HepG2 (cell line): ENCODE data around the gene SYT17. TPM values are rescaled to one million over a fixed set of nuclear protein-coding genes. Genes with fewer than 3 reads are reported as not detected.
A peak's percentile ranks its signal among the peaks of the same experiment; 100 is the strongest.

Experiments
- ATAC-seq: fragments of 200-7000 bp; cut with Tn5 transposase; 3 replicates; pipeline ENCODE4 v1.9.1; 2020; ENCODE audit warnings: mild to moderate bottlenecking, moderate library complexity
- BruUV-seq: library from RNA; stranded (reverse); fragments of 400-500 nt; replicated peaks from 2 replicates; lab custom pipeline; 2021; lab: Mats Ljungman, UMichigan
- CTCF ChIA-PET: fragments of 300-600 bp; formaldehyde crosslinking; extraction: SDS; loops from one replicate; lab custom pipeline; 2021; ENCODE audit warnings: low total read pairs, inconsistent platforms, low intra/inter-chr PET ratio; lab: Yijun Ruan, JAX
- POLR2A ChIA-PET: fragments of 350-600 bp; sonication (Branson Sonifier 250); formaldehyde crosslinking; loops from one replicate; lab custom pipeline; 2020; ENCODE audit warnings: antibody characterized with exemption, inconsistent platforms; lab: Yijun Ruan, JAX
- DNase-seq: peaks from one replicate; pipeline ENCODE4 v3.0.0-alpha.2; 2015; ENCODE audit warnings: low spot score
- FAIRE-seq: peaks from 3 replicates; lab custom pipeline; 2011; peaks lifted over from hg19 to GRCh38; lab: Jason Lieb, UNC
- H2AFZ ChIP-seq: one replicate; pipeline ENCODE4 v1.6.1; 2011; ENCODE audit warnings: low read length, inconsistent platforms
- H3K27ac ChIP-seq: fragments of 300-600 bp; 3 replicates; pipeline ENCODE4 v1.8.0; 2011; ENCODE audit warnings: mixed run types, mild to moderate bottlenecking, mixed read lengths, low read length, inconsistent platforms; ENCODE audit not compliant: insufficient read depth; ENCODE audit errors: extremely low read length
- H3K27me3 ChIP-seq, 2 experiments: fragments of 200-600 bp in 1 of 2; 2 replicates in 1 of 2; 3 replicates in 1 of 2; pipeline versions ENCODE4 v1.6.0 to v1.8.0; 2011; ENCODE audit warnings: low read length in 2 of 2, mild to moderate bottlenecking in 2 of 2, moderate library complexity in 2 of 2, inconsistent platforms in 1 of 2; ENCODE audit not compliant: insufficient read depth in 2 of 2, control insufficient read depth in 1 of 2
- H3K36me3 ChIP-seq, 2 experiments: fragments of 200-600 bp in 1 of 2; replicated peaks in 1 of 2; 2 replicates in 1 of 2; 3 replicates in 1 of 2; pipeline versions ENCODE4 v1.5.1 to v1.8.0; 2011; ENCODE audit warnings: low read length in 2 of 2, inconsistent platforms in 1 of 2; ENCODE audit not compliant: insufficient read depth in 2 of 2, control insufficient read depth in 1 of 2
- H3K4me1 ChIP-seq: 2 replicates; pipeline ENCODE4 v1.5.1; 2012; ENCODE audit warnings: low read length, inconsistent platforms; ENCODE audit not compliant: insufficient read depth
- H3K4me2 ChIP-seq: 2 replicates; pipeline ENCODE4 v1.6.0; 2011; ENCODE audit warnings: low read depth, low read length, inconsistent platforms
- H3K4me3 ChIP-seq, 3 experiments: fragments of 200-600 bp in 1 of 3; sonication (generic), shearing (Covaris generic) in 1 of 3; replicated peaks in 1 of 3; 2 replicates each; pipeline ENCODE4 v1.5.1; 2011 to 2016; ENCODE audit warnings: low read length in 3 of 3, inconsistent platforms in 2 of 3, low read depth in 2 of 3, mild to moderate bottlenecking in 2 of 3, control low read depth in 1 of 3, mixed read lengths in 1 of 3; ENCODE audit not compliant: insufficient read depth in 1 of 3
- H3K79me2 ChIP-seq: one replicate; pipeline ENCODE4 v1.6.1; 2011; ENCODE audit warnings: low read length, inconsistent platforms; ENCODE audit not compliant: insufficient read depth
- H3K9ac ChIP-seq: 2 replicates; pipeline ENCODE4 v1.6.0; 2011; ENCODE audit warnings: mild to moderate bottlenecking, low read depth, low read length, inconsistent platforms; ENCODE audit not compliant: insufficient read depth
- H3K9me3 ChIP-seq: 2 replicates; pipeline ENCODE4 v1.5.1; 2012; ENCODE audit warnings: mild to moderate bottlenecking, low read length
- H4K20me1 ChIP-seq: 2 replicates; pipeline ENCODE4 v1.6.0; 2011; ENCODE audit warnings: inconsistent platforms, mild to moderate bottlenecking, low read length, moderate library complexity; ENCODE audit not compliant: insufficient read depth
- BCL3 ChIP-seq: sonication (generic); formaldehyde crosslinking; IDR thresholded peaks from 2 replicates; pipeline ENCODE4 v1.5.1; 2020; ENCODE audit warnings: mild to moderate bottlenecking, missing genetic modification reagents, moderate library complexity
- POLR2AphosphoS2 ChIP-seq: IDR thresholded peaks from 2 replicates; pipeline ENCODE4 v1.6.1; 2011; ENCODE audit warnings: low read depth, low read length, improper control_type of control experiment
- RXRB ChIP-seq: IDR thresholded peaks from 2 replicates; pipeline ENCODE4 v1.6.1; 2016; ENCODE audit warnings: borderline replicate concordance, missing genetic modification reagents, missing compliant biosample characterization
- SMARCE1 ChIP-seq: fragments of 450-650 bp; IDR thresholded peaks from 2 replicates; pipeline ENCODE4 v1.6.1; 2017; ENCODE audit warnings: borderline replicate concordance
- SOX5 ChIP-seq: IDR thresholded peaks from 2 replicates; pipeline ENCODE4 v1.6.1; 2016; ENCODE audit warnings: borderline replicate concordance
- STAT5B ChIP-seq: sonication (generic); formaldehyde crosslinking; IDR thresholded peaks from 2 replicates; pipeline ENCODE4 v1.4.0; 2020; ENCODE audit warnings: missing genetic modification reagents
- ZBTB46 ChIP-seq: sonication (generic); formaldehyde crosslinking; IDR thresholded peaks from 2 replicates; pipeline ENCODE4 v1.4.0; 2020; ENCODE audit warnings: mild to moderate bottlenecking, missing genetic modification reagents, borderline replicate concordance
- ZNF263 ChIP-seq: sonication (generic); formaldehyde crosslinking; IDR thresholded peaks from 2 replicates; pipeline ENCODE4 v1.4.0; 2020; ENCODE audit warnings: missing genetic modification reagents
- ZNF362 ChIP-seq: sonication (generic); formaldehyde crosslinking; IDR thresholded peaks from 2 replicates; pipeline ENCODE4 v1.4.0; 2020; ENCODE audit warnings: missing genetic modification reagents, mild to moderate bottlenecking, borderline replicate concordance
- ZNF430 ChIP-seq: sonication (generic); formaldehyde crosslinking; IDR thresholded peaks from 2 replicates; pipeline ENCODE4 v1.9.0; 2021; ENCODE audit warnings: mild to moderate bottlenecking, missing genetic modification reagents
- ZNF644 ChIP-seq: IDR thresholded peaks from 2 replicates; pipeline ENCODE4 v1.6.1; 2016; ENCODE audit warnings: low read depth
- ZNF672 ChIP-seq: sonication (generic); formaldehyde crosslinking; IDR thresholded peaks from 2 replicates; pipeline ENCODE4 v1.8.1; 2022; ENCODE audit warnings: missing genetic modification reagents
- ZNF674 ChIP-seq: sonication (generic); formaldehyde crosslinking; IDR thresholded peaks from 2 replicates; pipeline ENCODE4 v1.5.0; 2020; ENCODE audit warnings: low read depth, mild to moderate bottlenecking, missing genetic modification reagents
- ZNF770 ChIP-seq: sonication (generic); formaldehyde crosslinking; IDR thresholded peaks from 2 replicates; pipeline ENCODE4 v1.5.0; 2020; ENCODE audit warnings: mild to moderate bottlenecking, missing genetic modification reagents
- WGBS: methylation state at CpG from one replicate; pipeline ENCODE4 v1.1.6; 2017; ENCODE audit warnings: low lambda C conversion rate; 5-methylcytosine and 5-hydroxymethylcytosine counted together
- in situ Hi-C: cut with HindIII; loops from 2 replicates; pipeline ENCODE4 v1.10.0; 2017; ENCODE audit warnings: low pct_unique_long_range_greater_than_20kb; ENCODE audit not compliant: extremely low pct_ligation_motif_present
- intact Hi-C: fragments of 100-400 bp; cut with micrococcal nuclease; formaldehyde crosslinking; loops from one replicate; pipeline ENCODE4 v1.10.0; 2022; ENCODE audit not compliant: unreplicated experiment
- polyA plus RNA-seq, 8 experiments: library from polyadenylated mRNA; depleted of rRNA in 3 of 8; stranded (reverse) in 7 of 8; unstranded in 1 of 8; fragments of >200 nt; fragmentation: Illumina TruSeq in 4 of 8; extraction: Trizol in 4 of 8; gene quantifications; 2 replicates each; pipeline versions ENCODE4 v1.2.1 to v1.2.3, GENCODE V29; 2011 to 2016; ENCODE audit warnings: low read depth in 4 of 8, missing spikeins in 1 of 8, mixed read lengths in 1 of 8; ENCODE audit not compliant: insufficient read depth in 1 of 8
- total RNA-seq, 5 experiments: library from RNA; depleted of rRNA; stranded (reverse); fragments of >200 nt; fragmentation: Illumina TruSeq; extraction: Trizol; gene quantifications; 2 replicates each; pipeline ENCODE4 v1.2.3, GENCODE V29; 2016; ENCODE audit warnings: low read depth in 1 of 5
- TF ChIP-seq, protein P1 (sequence below): sonication (generic); formaldehyde crosslinking; IDR thresholded peaks from 2 replicates; pipeline ENCODE4 v1.9.0; 2022; ENCODE audit warnings: missing genetic modification reagents, mild to moderate bottlenecking, borderline replicate concordance

The SYT17 gene
- total and polyA plus RNA-seq, 2 of the 13 experiments (the other 11 are each of a cell fraction or from before 2014, with no cell fraction given), result 0.44 TPM; not detected in 1

DNA sequence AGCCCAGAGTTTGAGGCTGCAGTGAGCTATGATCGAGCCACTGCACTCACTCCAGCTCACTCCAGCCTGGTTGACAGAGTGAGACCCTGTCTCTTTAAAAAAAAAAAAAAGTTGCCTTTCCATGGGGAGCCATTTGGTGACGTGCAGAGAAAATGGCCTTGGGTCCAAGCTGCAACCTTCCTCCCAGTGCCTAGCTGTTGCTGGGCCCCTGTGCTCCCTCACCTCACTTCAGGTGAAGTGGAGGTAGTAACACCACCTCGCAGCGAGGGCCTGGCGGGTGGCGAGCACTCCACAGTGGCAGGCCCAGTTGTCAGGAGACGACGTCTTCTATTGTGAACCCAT lies 17.4 kb downstream of the SYT17 start:
- POLR2A ChIA-PET, result no interaction called here
- no peak for DNase-seq
- CTCF ChIA-PET, result no interaction called here
- BruUV-seq, result no TSS peak
- no peak overlapping the region for H3K9ac ChIP-seq
- intact Hi-C loops, result no loop called here
- 72% methylated on average over 8 of the region's 8 CpGs for WGBS
- H3K4me2 ChIP-seq, result no peak overlapping the region
- no peak overlapping the region for H3K4me3 ChIP-seq
- H3K4me1 ChIP-seq, result peaks cover 30% of the 10 kb centered on the region
- TF ChIP-seq ZNF263, result peak; percentile 69; the same call in 1 of the 2 replicates
- no peak for TF ChIP-seq RXRB (CRISPR knock-in tag)
- no peak for TF ChIP-seq BCL3 (CRISPR knock-in tag)
- TF ChIP-seq SMARCE1, result no peak
- no peak for TF ChIP-seq STAT5B (CRISPR knock-in tag)
- no peak for TF ChIP-seq ZNF672 (CRISPR knock-in tag)
- no peak for TF ChIP-seq SOX5 (CRISPR knock-in tag)
- 0 out of 2 replicates have a peak, but pooled peaks have one; percentile 20 for TF ChIP-seq ZNF770 (CRISPR knock-in tag)
- no peak for TF ChIP-seq ZBTB46 (CRISPR knock-in tag)
- TF ChIP-seq, protein P1, sequence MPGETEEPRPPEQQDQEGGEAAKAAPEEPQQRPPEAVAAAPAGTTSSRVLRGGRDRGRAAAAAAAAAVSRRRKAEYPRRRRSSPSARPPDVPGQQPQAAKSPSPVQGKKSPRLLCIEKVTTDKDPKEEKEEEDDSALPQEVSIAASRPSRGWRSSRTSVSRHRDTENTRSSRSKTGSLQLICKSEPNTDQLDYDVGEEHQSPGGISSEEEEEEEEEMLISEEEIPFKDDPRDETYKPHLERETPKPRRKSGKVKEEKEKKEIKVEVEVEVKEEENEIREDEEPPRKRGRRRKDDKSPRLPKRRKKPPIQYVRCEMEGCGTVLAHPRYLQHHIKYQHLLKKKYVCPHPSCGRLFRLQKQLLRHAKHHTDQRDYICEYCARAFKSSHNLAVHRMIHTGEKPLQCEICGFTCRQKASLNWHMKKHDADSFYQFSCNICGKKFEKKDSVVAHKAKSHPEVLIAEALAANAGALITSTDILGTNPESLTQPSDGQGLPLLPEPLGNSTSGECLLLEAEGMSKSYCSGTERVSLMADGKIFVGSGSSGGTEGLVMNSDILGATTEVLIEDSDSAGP (CRISPR knock-in tag), result peak; percentile 97
- no peak for TF ChIP-seq ZNF644 (CRISPR knock-in tag)
- TF ChIP-seq ZNF362 (CRISPR knock-in tag), result peak; percentile 80
- TF ChIP-seq ZNF430 (CRISPR knock-in tag), result no peak
- no peak for TF ChIP-seq ZNF674 (CRISPR knock-in tag)
- no peak for TF ChIP-seq POLR2AphosphoS2
- H3K9me3 ChIP-seq, result no peaks in the 10 kb centered on the region
- no peaks in the 10 kb centered on the region for H4K20me1 ChIP-seq
- H2AFZ ChIP-seq, result no peak overlapping the region
- no peaks in the 10 kb centered on the region for H3K27me3 ChIP-seq
- in situ Hi-C loops, result no loop called here
- FAIRE-seq, result no peak
- ATAC-seq, result no peak
- H3K79me2 ChIP-seq, result no peaks in the 10 kb centered on the region
- H3K36me3 ChIP-seq, result no peaks in the 10 kb centered on the region
- no peak overlapping the region for H3K27ac ChIP-seq
